Neutrophil (primary cell): ENCODE measurements around the gene FAM174C.

ENCODE experiments used
- H3K27ac ChIP-seq: fragments of 200-600 bp; sonication (generic); 2 replicates; pipeline ENCODE4 v1.5.1; 2016; ENCODE audit warnings: mild to moderate bottlenecking, moderate library complexity
- H3K27me3 ChIP-seq: fragments of 200-600 bp; sonication (generic); 2 replicates; pipeline ENCODE4 v1.6.0; 2016; ENCODE audit warnings: mild to moderate bottlenecking
- H3K36me3 ChIP-seq: fragments of 200-600 bp; sonication (generic); 2 replicates; pipeline ENCODE4 v1.5.1; 2017
- H3K4me1 ChIP-seq, 2 experiments: fragments of 200-600 bp in 1 of 2; sonication (generic) in 1 of 2; 1 replicate in 1 of 2; 2 replicates in 1 of 2; pipeline versions ENCODE4 v1.5.1 to v1.6.1; 2013 to 2016; ENCODE audit warnings: low read depth in 1 of 2, low read length in 1 of 2, mild to moderate bottlenecking in 1 of 2, moderate library complexity in 1 of 2; ENCODE audit not compliant: control insufficient read depth in 1 of 2, insufficient read depth in 1 of 2
- H3K4me3 ChIP-seq, 2 experiments: fragments of 200-600 bp in 1 of 2; sonication (generic) in 1 of 2; 1 replicate in 1 of 2; 2 replicates in 1 of 2; pipeline ENCODE4 v1.5.1; 2013 to 2016; ENCODE audit warnings: low read depth in 1 of 2, low read length in 1 of 2, mild to moderate bottlenecking in 1 of 2, moderate library complexity in 1 of 2
- H3K9me3 ChIP-seq: fragments of 200-600 bp; sonication (generic); 2 replicates; pipeline ENCODE4 v1.5.1; 2016
- TF ChIP-seq, protein P1 (sequence below): fragments of 200-600 bp; sonication (generic); IDR thresholded peaks from 2 replicates; pipeline ENCODE4 v1.5.1; 2016; ENCODE audit warnings: antibody characterized with exemption

Gene FAM174C

DNA sequence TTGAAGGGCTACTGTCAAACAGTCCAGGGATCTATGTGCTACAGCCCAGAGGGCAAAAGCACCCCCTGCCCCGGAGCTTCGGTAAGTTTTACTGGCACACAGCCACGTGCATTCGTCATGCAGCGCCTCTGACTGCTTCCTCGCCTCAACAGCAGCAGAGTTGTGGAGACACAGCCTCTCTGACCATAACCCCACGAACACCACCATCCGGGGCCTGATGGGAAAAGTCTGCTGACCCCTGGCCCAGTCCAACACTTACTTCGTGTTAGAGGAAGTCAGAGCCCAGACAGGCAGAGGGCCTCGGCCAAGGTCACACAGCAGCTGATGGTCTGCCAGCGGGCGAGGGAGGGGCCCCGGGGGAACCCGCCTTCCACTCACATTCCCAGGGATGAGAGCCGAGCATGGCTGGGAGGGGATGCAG lies 42.7 kb upstream of the FAM174C start:
- H3K27me3 ChIP-seq = peaks cover 53% of the 10 kb centered on the region
- peaks cover 7% of the 10 kb centered on the region for H3K36me3 ChIP-seq
- no peaks in the 10 kb centered on the region for H3K9me3 ChIP-seq
- H3K4me1 ChIP-seq = peaks cover 6 to 9% of the 10 kb centered on the region in 2 experiments
- H3K4me3 ChIP-seq = no peak overlapping the region
- TF ChIP-seq, protein P1, sequence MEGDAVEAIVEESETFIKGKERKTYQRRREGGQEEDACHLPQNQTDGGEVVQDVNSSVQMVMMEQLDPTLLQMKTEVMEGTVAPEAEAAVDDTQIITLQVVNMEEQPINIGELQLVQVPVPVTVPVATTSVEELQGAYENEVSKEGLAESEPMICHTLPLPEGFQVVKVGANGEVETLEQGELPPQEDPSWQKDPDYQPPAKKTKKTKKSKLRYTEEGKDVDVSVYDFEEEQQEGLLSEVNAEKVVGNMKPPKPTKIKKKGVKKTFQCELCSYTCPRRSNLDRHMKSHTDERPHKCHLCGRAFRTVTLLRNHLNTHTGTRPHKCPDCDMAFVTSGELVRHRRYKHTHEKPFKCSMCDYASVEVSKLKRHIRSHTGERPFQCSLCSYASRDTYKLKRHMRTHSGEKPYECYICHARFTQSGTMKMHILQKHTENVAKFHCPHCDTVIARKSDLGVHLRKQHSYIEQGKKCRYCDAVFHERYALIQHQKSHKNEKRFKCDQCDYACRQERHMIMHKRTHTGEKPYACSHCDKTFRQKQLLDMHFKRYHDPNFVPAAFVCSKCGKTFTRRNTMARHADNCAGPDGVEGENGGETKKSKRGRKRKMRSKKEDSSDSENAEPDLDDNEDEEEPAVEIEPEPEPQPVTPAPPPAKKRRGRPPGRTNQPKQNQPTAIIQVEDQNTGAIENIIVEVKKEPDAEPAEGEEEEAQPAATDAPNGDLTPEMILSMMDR = no peak
- no peak overlapping the region for H3K27ac ChIP-seq

DNA sequence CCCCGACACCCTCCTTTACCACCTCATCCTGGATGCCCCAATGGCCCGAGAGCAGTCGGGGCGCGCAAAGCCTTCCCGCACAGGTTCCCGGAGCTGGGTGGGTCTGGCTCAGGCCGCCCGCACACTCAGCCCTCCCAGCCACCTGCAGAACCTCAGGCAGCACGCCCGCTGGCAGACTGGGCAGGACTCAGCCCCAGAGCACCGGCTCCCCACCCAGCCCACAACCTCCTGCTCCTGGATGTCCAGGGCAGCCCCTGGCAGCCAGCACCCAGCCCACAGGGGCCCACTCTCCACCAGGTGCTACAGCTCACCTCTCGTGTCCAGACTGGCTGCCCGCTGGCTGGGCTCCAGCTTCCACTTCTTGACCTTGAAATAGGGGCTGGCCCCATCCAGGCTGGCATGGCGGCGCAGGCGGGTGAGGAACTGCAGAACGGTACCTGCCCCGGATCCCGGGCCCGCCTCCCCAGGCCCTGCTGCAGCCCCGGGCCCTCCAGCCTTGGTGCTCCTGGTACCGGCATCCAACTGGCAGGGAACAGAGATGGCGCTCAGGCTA lies 42.1 kb upstream of the FAM174C start:
- peaks cover 57% of the 10 kb centered on the region for H3K27me3 ChIP-seq
- H3K9me3 ChIP-seq = no peaks in the 10 kb centered on the region
- peaks cover 6 to 9% of the 10 kb centered on the region in 2 experiments for H3K4me1 ChIP-seq
- H3K36me3 ChIP-seq = peaks cover 2% of the 10 kb centered on the region
- no peak overlapping the region for H3K27ac ChIP-seq
- H3K4me3 ChIP-seq = no peak overlapping the region
- TF ChIP-seq, protein P1 = no peak

DNA sequence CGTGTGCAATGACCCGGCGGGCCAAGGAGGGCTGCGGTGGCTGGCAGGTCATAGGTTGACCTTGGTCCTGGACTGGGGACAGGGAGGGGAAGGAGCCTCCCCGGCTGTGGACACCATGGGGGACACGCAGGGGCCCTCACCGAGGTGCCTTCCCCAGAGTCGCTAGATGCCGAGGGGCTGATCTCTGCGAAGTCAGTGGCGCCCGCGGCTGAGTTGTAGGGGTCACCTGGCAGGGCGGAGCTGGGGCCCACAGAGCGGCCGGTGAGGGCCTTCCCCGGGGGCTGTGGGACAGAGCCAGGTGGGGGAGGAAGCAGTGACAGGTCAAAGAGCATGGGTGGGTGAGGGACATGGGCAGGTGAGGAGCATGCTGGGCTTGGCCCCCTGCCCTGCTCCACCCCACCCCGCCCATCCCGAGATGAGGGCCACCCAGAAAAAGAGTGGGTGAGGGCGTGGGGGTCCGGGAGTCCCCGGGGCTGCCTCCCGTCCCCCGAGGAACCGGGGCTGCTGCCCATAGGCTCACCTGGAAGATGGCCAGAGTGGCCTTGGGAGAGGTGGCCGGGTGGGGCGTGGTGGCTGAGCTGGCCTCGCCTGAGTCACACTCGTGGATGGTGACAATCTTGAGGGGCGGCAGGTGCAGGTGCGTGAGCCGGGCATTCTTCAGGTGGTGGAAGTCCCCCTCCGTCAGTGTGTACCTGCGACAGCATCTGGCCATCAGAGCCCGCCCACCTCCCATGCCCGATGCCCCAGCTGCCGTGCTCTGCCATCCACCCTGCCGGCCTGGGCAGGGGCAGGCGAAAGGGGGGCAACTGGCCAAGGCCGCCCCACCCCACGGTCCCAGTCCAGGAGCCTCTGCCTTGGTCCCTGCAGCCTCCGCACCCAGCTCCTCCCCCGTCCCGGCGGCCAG lies 41.0 kb upstream of the FAM174C start:
- H3K27ac ChIP-seq = no peak overlapping the region
- H3K4me1 ChIP-seq = peaks cover 6 to 9% of the 10 kb centered on the region in 2 experiments
- H3K4me3 ChIP-seq = no peak overlapping the region
- TF ChIP-seq, protein P1 = no peak
- peaks cover 68% of the 10 kb centered on the region for H3K27me3 ChIP-seq
- no peaks in the 10 kb centered on the region for H3K9me3 ChIP-seq
- no peaks in the 10 kb centered on the region for H3K36me3 ChIP-seq

DNA sequence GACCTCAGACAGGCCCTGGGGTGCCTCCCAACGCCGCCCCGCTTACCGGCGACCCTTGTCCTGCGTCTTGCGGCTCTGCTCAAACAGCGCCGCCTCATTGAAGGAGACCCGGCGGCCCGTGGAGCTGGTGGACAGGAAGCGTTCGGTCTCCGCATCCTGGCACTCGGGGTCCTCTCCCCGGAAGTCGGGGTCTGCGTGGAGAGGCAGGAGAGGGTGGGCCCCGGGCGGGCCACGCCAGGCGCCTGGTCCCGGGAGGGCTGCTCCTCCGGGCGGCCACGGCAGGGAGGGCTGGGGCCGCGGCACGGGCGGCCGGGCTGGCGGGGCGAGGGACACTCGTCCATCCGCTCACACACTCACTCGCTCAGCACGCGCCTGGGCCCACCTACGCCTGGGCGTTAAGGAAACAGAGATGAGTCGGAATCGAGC lies 40.4 kb upstream of the FAM174C start:
- H3K4me3 ChIP-seq = no peak overlapping the region
- H3K9me3 ChIP-seq = no peaks in the 10 kb centered on the region
- no peak overlapping the region for H3K27ac ChIP-seq
- peaks cover 6 to 11% of the 10 kb centered on the region in 2 experiments for H3K4me1 ChIP-seq
- no peaks in the 10 kb centered on the region for H3K36me3 ChIP-seq
- peaks cover 75% of the 10 kb centered on the region for H3K27me3 ChIP-seq
- TF ChIP-seq, protein P1 = no peak

DNA sequence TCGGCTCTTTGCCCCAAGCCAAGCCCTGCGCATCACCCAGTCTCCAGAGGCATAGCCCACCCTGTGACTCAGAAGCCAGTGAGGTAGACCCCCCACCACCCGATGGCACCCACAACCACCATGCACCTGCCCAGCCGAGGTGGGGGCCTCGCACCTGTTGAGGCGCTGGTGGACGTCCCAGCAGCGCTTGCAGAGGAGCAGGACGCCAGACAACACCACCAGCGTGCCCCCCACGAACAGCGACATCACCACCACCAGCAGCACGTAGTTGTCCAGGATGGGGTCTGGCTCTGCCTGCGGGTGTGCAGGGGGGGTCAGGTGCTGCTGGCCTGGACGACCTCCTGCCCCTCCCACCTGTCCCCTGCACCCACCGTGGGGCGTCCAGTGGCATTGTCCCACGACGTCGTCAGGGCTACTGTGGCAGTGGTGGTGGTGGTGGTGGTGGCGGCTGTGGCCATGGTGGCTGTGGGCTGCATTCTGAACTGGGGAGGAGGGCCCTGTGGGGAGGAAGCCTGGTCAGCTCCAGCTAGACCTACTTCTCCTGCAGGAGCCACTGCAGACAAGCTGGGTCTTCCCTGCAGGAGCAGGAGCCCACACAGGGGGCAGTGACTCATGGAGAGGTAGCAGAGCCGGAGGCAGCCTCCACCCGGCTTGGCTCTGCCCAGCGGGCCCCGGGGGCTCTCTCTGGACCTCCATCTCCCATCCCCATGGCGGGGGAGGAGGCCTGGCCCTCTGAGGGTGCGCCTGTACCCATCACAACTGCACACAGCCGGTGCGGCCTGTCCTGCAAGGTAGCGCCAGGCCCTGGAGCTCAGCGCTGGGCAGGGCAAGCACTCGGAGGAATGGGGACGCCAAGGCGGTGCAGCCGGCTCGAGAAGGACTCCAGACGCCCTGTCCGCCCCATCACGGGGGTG lies 39.4 kb upstream of the FAM174C start:
- Histone ChIP-seq H3K36me3 (no peaks in the 10 kb centered on the region), H3K4me3 (no peak overlapping the region), H3K4me1 (peaks cover 13 to 20% of the 10 kb centered on the region in 2 experiments), H3K27ac (no peak overlapping the region), H3K9me3 (no peaks in the 10 kb centered on the region), H3K27me3 (peaks cover 84% of the 10 kb centered on the region)
- TF ChIP-seq, protein P1 = no peak
